H1 (cell line): Measurements from ENCODE around the gene MAP4. TPM values are rescaled to one million over a fixed set of nuclear protein-coding genes. Genes with fewer than 3 reads are reported as not detected.

Experiments
- CTCF ChIA-PET: fragments of 300-600 bp; sonication (Branson Sonifier 250); formaldehyde crosslinking; loops from one replicate; lab custom pipeline; 2021; ENCODE audit not compliant: partially characterized antibody; lab: Charles Lee
- POLR2A ChIA-PET: fragments of 300-600 bp; sonication (Branson Sonifier 250); formaldehyde crosslinking; loops from one replicate; lab custom pipeline; 2021; ENCODE audit warnings: inconsistent platforms; ENCODE audit not compliant: partially characterized antibody; lab: Charles Lee
- DNase-seq, 2 experiments: peaks; one replicate each; pipeline versions ENCODE4 v3.0.0 to v3.0.0-alpha.2; 2010 to 2022; ENCODE audit warnings: low spot score in 2 of 2, low read depth in 1 of 2, mixed read lengths in 1 of 2
- FAIRE-seq: peaks from 2 replicates; lab custom pipeline; 2011; peaks lifted over from hg19 to GRCh38; lab: Jason Lieb, UNC
- H2AFZ ChIP-seq: 2 replicates; pipeline ENCODE4 v1.8.1; 2012; ENCODE audit warnings: low read length, inconsistent platforms
- H2AK5ac ChIP-seq: 2 replicates; pipeline ENCODE4 v1.6.1; 2013; ENCODE audit warnings: low read depth, low read length
- H2BK120ac ChIP-seq: replicated peaks from 2 replicates; pipeline ENCODE3; 2013; ENCODE audit warnings: low read depth, low read length, inconsistent platforms
- H2BK12ac ChIP-seq: 2 replicates; pipeline ENCODE4 v1.6.1; 2013; ENCODE audit warnings: low read depth, low read length
- H2BK15ac ChIP-seq: 2 replicates; pipeline ENCODE4 v1.6.1; 2013; ENCODE audit warnings: low read length
- H2BK20ac ChIP-seq: 2 replicates; pipeline ENCODE4 v1.6.1; 2013; ENCODE audit warnings: low read length
- H2BK5ac ChIP-seq: 2 replicates; pipeline ENCODE4 v1.6.1; 2013; ENCODE audit warnings: low read depth, low read length
- H3K14ac ChIP-seq: 2 replicates; pipeline ENCODE4 v1.6.1; 2013; ENCODE audit warnings: inconsistent platforms; ENCODE audit not compliant: insufficient read length
- H3K18ac ChIP-seq: 2 replicates; pipeline ENCODE4 v1.6.1; 2013; ENCODE audit warnings: low read length; ENCODE audit errors: extremely low read depth
- H3K23ac ChIP-seq: 2 replicates; pipeline ENCODE4 v1.6.1; 2013; ENCODE audit warnings: inconsistent platforms; ENCODE audit not compliant: insufficient read length
- H3K23me2 ChIP-seq: 2 replicates; pipeline ENCODE4 v1.6.1; 2013; ENCODE audit warnings: low read depth, low read length
- H3K27ac ChIP-seq: 2 replicates; pipeline ENCODE4 v1.6.1; 2011; ENCODE audit warnings: low read depth, low read length, inconsistent platforms
- H3K27me3 ChIP-seq, 4 experiments: replicated peaks in 1 of 4; 1 replicate in 1 of 4; 2 replicates in 3 of 4; pipeline versions ENCODE4 v1.6.1 to v1.8.1; 2011 to 2013; ENCODE audit warnings: low read length in 3 of 4, mild to moderate bottlenecking in 3 of 4, inconsistent platforms in 2 of 4, mixed read lengths in 2 of 4, moderate library complexity in 1 of 4; ENCODE audit not compliant: control insufficient read depth in 3 of 4, insufficient read depth in 3 of 4; ENCODE audit errors: extremely low read depth in 1 of 4
- H3K36me3 ChIP-seq, 4 experiments: 2 replicates each; pipeline versions ENCODE4 v1.6.1 to v1.8.1; 2011 to 2013; ENCODE audit warnings: mild to moderate bottlenecking in 4 of 4, low read length in 3 of 4, moderate library complexity in 2 of 4, control low read depth in 1 of 4, inconsistent platforms in 1 of 4; ENCODE audit not compliant: insufficient read depth in 4 of 4, control insufficient read depth in 2 of 4
- H3K4ac ChIP-seq: replicated peaks from 2 replicates; pipeline ENCODE3; 2013; ENCODE audit warnings: low read length, low read depth, mixed read lengths, inconsistent platforms; ENCODE audit not compliant: insufficient read length
- H3K4me1 ChIP-seq, 4 experiments: replicated peaks in 1 of 4; 1 replicate in 1 of 4; 2 replicates in 3 of 4; pipeline versions ENCODE4 v1.6.1 to v1.8.1; 2011 to 2013; ENCODE audit warnings: low read length in 3 of 4, inconsistent platforms in 2 of 4, mixed read lengths in 1 of 4; ENCODE audit not compliant: insufficient read depth in 4 of 4, control insufficient read depth in 3 of 4
- H3K4me2 ChIP-seq, 2 experiments: 2 replicates each; pipeline versions ENCODE4 v1.6.1 to v1.8.1; 2011 to 2013; ENCODE audit warnings: low read depth in 2 of 2, low read length in 2 of 2, control low read depth in 1 of 2, inconsistent platforms in 1 of 2, mild to moderate bottlenecking in 1 of 2; ENCODE audit not compliant: insufficient read depth in 1 of 2
- H3K4me3 ChIP-seq, 4 experiments: fragments of 200-600, 300-600 bp in 1 of 4; sonication (generic), shearing (Covaris generic), sonication (Bioruptor Twin) in 1 of 4; 2 replicates each; pipeline versions ENCODE4 v1.5.1 to v1.8.1; 2011 to 2016; ENCODE audit warnings: low read length in 4 of 4, low read depth in 3 of 4, control low read depth in 2 of 4, inconsistent platforms in 2 of 4, mild to moderate bottlenecking in 2 of 4, mixed read lengths in 1 of 4, moderate library complexity in 1 of 4; ENCODE audit not compliant: insufficient read depth in 2 of 4; ENCODE audit errors: extremely low read depth in 1 of 4
- H3K56ac ChIP-seq: replicated peaks from 2 replicates; pipeline ENCODE3; 2013; ENCODE audit warnings: low read depth, mild to moderate bottlenecking, mixed read lengths, low read length, inconsistent platforms; ENCODE audit not compliant: insufficient read length
- H3K79me1 ChIP-seq: 2 replicates; pipeline ENCODE4 v1.6.1; 2013; ENCODE audit warnings: low read depth, low read length, control low read depth
- H3K79me2 ChIP-seq, 2 experiments: 2 replicates each; pipeline versions ENCODE4 v1.6.1 to v1.8.1; 2012 to 2013; ENCODE audit warnings: low read length in 2 of 2, mild to moderate bottlenecking in 2 of 2, inconsistent platforms in 1 of 2; ENCODE audit not compliant: insufficient read depth in 2 of 2, control insufficient read depth in 1 of 2
- H3K9ac ChIP-seq, 4 experiments: replicated peaks in 1 of 4; 1 replicate in 1 of 4; 2 replicates in 3 of 4; pipeline versions ENCODE4 v1.6.1 to v1.8.1; 2011 to 2013; ENCODE audit warnings: low read depth in 3 of 4, low read length in 3 of 4, control low read depth in 2 of 4, mild to moderate bottlenecking in 2 of 4, moderate library complexity in 2 of 4, inconsistent platforms in 1 of 4; ENCODE audit errors: extremely low read depth in 1 of 4
- H3K9me3 ChIP-seq, 2 experiments: 2 replicates each; pipeline versions ENCODE4 v1.6.1 to v1.8.1; 2012 to 2013; ENCODE audit warnings: mild to moderate bottlenecking in 2 of 2, moderate library complexity in 2 of 2, control low read depth in 1 of 2, inconsistent platforms in 1 of 2, low read depth in 1 of 2, low read length in 1 of 2, mixed read lengths in 1 of 2; ENCODE audit not compliant: insufficient read depth in 2 of 2
- H4K20me1 ChIP-seq, 2 experiments: replicated peaks in 1 of 2; 2 replicates each; pipeline versions ENCODE3 to v1.8.1; 2011 to 2013; ENCODE audit warnings: inconsistent platforms in 2 of 2, low read length in 2 of 2, mild to moderate bottlenecking in 1 of 2; ENCODE audit not compliant: insufficient read depth in 2 of 2, control insufficient read depth in 1 of 2
- H4K5ac ChIP-seq: 2 replicates; pipeline ENCODE4 v1.6.1; 2013; ENCODE audit warnings: low read length, low read depth, mixed read lengths, inconsistent platforms; ENCODE audit not compliant: insufficient read length
- H4K8ac ChIP-seq: 2 replicates; pipeline ENCODE4 v1.8.0; 2013; ENCODE audit warnings: mild to moderate bottlenecking, moderate library complexity, low read length, inconsistent platforms; ENCODE audit not compliant: insufficient read depth; ENCODE audit errors: extremely low read depth
- H4K91ac ChIP-seq: replicated peaks from 2 replicates; pipeline ENCODE3; 2013; ENCODE audit warnings: low read length, mixed read lengths, inconsistent platforms; ENCODE audit not compliant: insufficient read length
- CHD1 ChIP-seq: IDR thresholded peaks from 2 replicates; pipeline ENCODE4 v1.6.1; 2012; ENCODE audit warnings: low read depth, low read length, improper control_type of control experiment
- HDAC6 ChIP-seq: IDR thresholded peaks from one replicate; pipeline ENCODE4 v1.7.1; 2012; ENCODE audit warnings: low read depth, mild to moderate bottlenecking, inconsistent platforms, low read length, moderate library complexity
- SUZ12 ChIP-seq: fragments of 200-600 bp; sonication (generic); IDR thresholded peaks from 2 replicates; pipeline ENCODE4 v1.6.1; 2012; ENCODE audit warnings: mild to moderate bottlenecking, inconsistent platforms, low read length, moderate library complexity, mixed read lengths
- WGBS, 2 experiments: shearing (Covaris generic) in 1 of 2; methylation state at CpG; one replicate each; pipeline versions ENCODE4 v1.1.6 to v1.1.7; 2013 to 2015; ENCODE audit warnings: low lambda C conversion rate in 2 of 2, mixed read lengths in 2 of 2, inconsistent platforms in 1 of 2, low coverage in 1 of 2, missing lambda C conversion rate in 1 of 2; ENCODE audit not compliant: insufficient replicate concordance in 2 of 2, insufficient coverage in 1 of 2, insufficient read length in 1 of 2; ENCODE audit errors: extremely low coverage in 1 of 2, missing lambda C conversion rate in 1 of 2; 5-methylcytosine and 5-hydroxymethylcytosine counted together
- polyA plus RNA-seq, 7 experiments: library from polyadenylated mRNA; depleted of rRNA in 3 of 7; stranded (reverse) in 5 of 7; unstranded in 2 of 7; fragments of >200 nt in 5 of 7; fragments of 200-250 nt in 2 of 7; gene quantifications; 1 replicate in 5 of 7; 2 replicates in 1 of 7; 4 replicates in 1 of 7; pipeline versions ENCODE4 v1.2.1 to v1.2.3, GENCODE V29; 2011 to 2013; ENCODE audit warnings: missing spikeins in 2 of 7, mixed read lengths in 2 of 7
- total RNA-seq: library from RNA; stranded (reverse); fragmentation: NEBNext Ultra II Directional; extraction: Animal tissue kit (Norgen Biotek cat#: 25700); gene quantifications from 2 replicates; pipeline ENCODE4 v1.2.1, GENCODE V29; 2021
- TF ChIP-seq, protein P1 (sequence below): IDR thresholded peaks from 2 replicates; pipeline ENCODE4 v1.6.1; 2012; ENCODE audit warnings: inconsistent platforms

Gene MAP4
- total and polyA plus RNA-seq, 2 of the 8 experiments (the other 6 are each of a cell fraction or from before 2014, with no cell fraction given) = 67.0 to 179 TPM

DNA sequence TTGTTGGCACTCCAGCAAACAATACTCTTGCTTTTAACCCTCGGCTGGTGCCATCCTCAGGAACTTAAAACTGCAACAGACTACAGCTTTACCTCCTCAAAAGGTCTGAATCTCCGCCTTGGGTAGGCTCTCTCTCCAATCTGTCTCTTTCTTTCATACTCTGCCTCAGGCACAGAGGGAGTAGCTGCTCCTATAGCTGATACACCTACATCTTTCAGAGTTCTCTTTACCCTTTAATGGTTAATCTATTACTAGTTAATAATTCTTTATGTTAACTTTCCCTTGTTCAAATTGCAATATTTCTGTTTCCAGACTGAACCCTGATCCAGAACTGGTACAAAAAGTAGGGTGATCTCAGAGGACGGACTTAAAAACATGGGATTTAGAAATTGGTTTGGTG lies 66.2 kb downstream of the MAP4 start:
- H3K4me1 ChIP-seq = no peaks in the 10 kb centered on the region
- CTCF ChIA-PET = interaction anchor here (1.2 kb wide), 1 partner anchor 20 kb away, joined by 3 read pairs; no protein-coding TSS in a partner anchor
- no peak overlapping the region for H2BK5ac ChIP-seq
- FAIRE-seq (no peak), DNase-seq (no peak)
- no peak overlapping the region for H3K18ac ChIP-seq
- no peak overlapping the region for H2BK20ac ChIP-seq
- H3K36me3 ChIP-seq = no peaks in the 10 kb centered on the region; a peak in 1 of 8 replicates
- no peak overlapping the region for H3K4ac ChIP-seq
- H2AK5ac ChIP-seq = no peak overlapping the region
- H3K14ac ChIP-seq = no peak overlapping the region
- no peak overlapping the region for H4K91ac ChIP-seq
- no peak overlapping the region for H3K56ac ChIP-seq
- peaks cover 0 to 2% of the 10 kb centered on the region in 2 experiments for H4K20me1 ChIP-seq
- no peaks in the 10 kb centered on the region; the same call in 1 of the 2 replicates for H3K79me1 ChIP-seq
- no peak overlapping the region for H2AFZ ChIP-seq
- H3K23ac ChIP-seq = no peak overlapping the region
- no peak overlapping the region for H3K4me2 ChIP-seq
- no peak overlapping the region for H3K4me3 ChIP-seq
- no peak overlapping the region for H3K9ac ChIP-seq
- H3K23me2 ChIP-seq = no peaks in the 10 kb centered on the region
- H3K27ac ChIP-seq = no peak overlapping the region
- no peak overlapping the region for H2BK12ac ChIP-seq
- POLR2A ChIA-PET = interaction anchor here (0.7 to 0.9 kb wide), 2 partner anchors 8 to 50 kb away, joined by 3 read pairs; no protein-coding TSS in a partner anchor
- H3K79me2 ChIP-seq = no peaks in the 10 kb centered on the region; a peak in 1 of 4 replicates
- H4K8ac ChIP-seq = no peak overlapping the region
- no peak overlapping the region for H4K5ac ChIP-seq
- 85% methylated on average over 3 of the region's 3 CpGs; no CpG with 5 or more reads in 1 of the 2 experiments for WGBS, 2 experiments
- no peak overlapping the region for H2BK15ac ChIP-seq
- TF ChIP-seq CHD1 (no peak), HDAC6 (no peak), SUZ12 (no peak)
- TF ChIP-seq, protein P1, sequence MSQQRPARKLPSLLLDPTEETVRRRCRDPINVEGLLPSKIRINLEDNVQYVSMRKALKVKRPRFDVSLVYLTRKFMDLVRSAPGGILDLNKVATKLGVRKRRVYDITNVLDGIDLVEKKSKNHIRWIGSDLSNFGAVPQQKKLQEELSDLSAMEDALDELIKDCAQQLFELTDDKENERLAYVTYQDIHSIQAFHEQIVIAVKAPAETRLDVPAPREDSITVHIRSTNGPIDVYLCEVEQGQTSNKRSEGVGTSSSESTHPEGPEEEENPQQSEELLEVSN = no peak
- peaks cover 0 to 2% of the 10 kb centered on the region in 2 experiments; a peak in 1 of 4 replicates for H3K9me3 ChIP-seq
- H2BK120ac ChIP-seq = no peak overlapping the region
- no peaks in the 10 kb centered on the region for H3K27me3 ChIP-seq
